ENCODE results near the gene GALNT17.

GALNT17 gene

GRCh38 chr7:71325151-71325550 is 193.2 kb downstream of the GALNT17 start:
- Histone ChIP-seq H3K4me1 (ENCODE audit: insufficient read depth, low read length) (no peaks in the 10 kb centered on the region), H3K27ac (ENCODE audit: low read length) (no peak overlapping the region), H3K4me3 (ENCODE audit: low read depth in 1 of 2, low read length in 2 of 2) (no peak overlapping the region), H3K27me3 (ENCODE audit: insufficient read depth, low read length, poor library complexity) (no peaks in the 10 kb centered on the region), H3K9ac (ENCODE audit: low read depth, low read length) (no peak overlapping the region), H4K20me1 (ENCODE audit: insufficient read depth, low read length) (no peaks in the 10 kb centered on the region), H2AFZ (ENCODE audit: low read depth, low read length) (no peak overlapping the region), H3K9me3 (ENCODE audit: insufficient read depth, low read length, severe bottlenecking) (no peaks in the 10 kb centered on the region), H3K79me2 (ENCODE audit: insufficient read depth, low read length) (no peaks in the 10 kb centered on the region), H3K4me2 (ENCODE audit: insufficient read depth, low read length) (no peak overlapping the region), H3K36me3 (ENCODE audit: insufficient read depth, low read length) (no peaks in the 10 kb centered on the region)
- DNase-seq = no peak
- ATAC-seq (ENCODE audit: insufficient read depth, low read depth) = no peak
- TF ChIP-seq CTCF (IDR thresholded peaks at IDR 0.05; ENCODE audit: borderline replicate concordance, extremely low read depth, low read length, poor library complexity, severe bottlenecking) = no peak
- TF ChIP-seq EZH2 (IDR thresholded peaks at IDR 0.05; ENCODE audit: borderline replicate concordance, low read depth, low read length, severe bottlenecking) = no peak

GRCh38 chr7:71326595-71326994 is 194.7 kb downstream of the GALNT17 start:
- H3K9me3 ChIP-seq (ENCODE audit: insufficient read depth, low read length, severe bottlenecking) = no peaks in the 10 kb centered on the region
- no peaks in the 10 kb centered on the region for H3K4me1 ChIP-seq (ENCODE audit: insufficient read depth, low read length)
- no peaks in the 10 kb centered on the region for H3K27me3 ChIP-seq (ENCODE audit: insufficient read depth, low read length, poor library complexity)
- H3K9ac ChIP-seq (ENCODE audit: low read depth, low read length) = no peak overlapping the region
- H3K36me3 ChIP-seq (ENCODE audit: insufficient read depth, low read length) = no peaks in the 10 kb centered on the region
- no peak overlapping the region for H2AFZ ChIP-seq (ENCODE audit: low read depth, low read length)
- H3K79me2 ChIP-seq (ENCODE audit: insufficient read depth, low read length) = no peaks in the 10 kb centered on the region
- H3K4me3 ChIP-seq (ENCODE audit: low read depth in 1 of 2, low read length in 2 of 2) = no peak overlapping the region
- H3K4me2 ChIP-seq (ENCODE audit: insufficient read depth, low read length) = no peak overlapping the region
- DNase-seq = no peak
- no peak overlapping the region for H3K27ac ChIP-seq (ENCODE audit: low read length)
- TF ChIP-seq CTCF (IDR thresholded peaks at IDR 0.05; ENCODE audit: borderline replicate concordance, extremely low read depth, low read length, poor library complexity, severe bottlenecking) (no peak), EZH2 (IDR thresholded peaks at IDR 0.05; ENCODE audit: borderline replicate concordance, low read depth, low read length, severe bottlenecking) (no peak)
- H4K20me1 ChIP-seq (ENCODE audit: insufficient read depth, low read length) = no peaks in the 10 kb centered on the region
- no peak for ATAC-seq (ENCODE audit: insufficient read depth, low read depth)

GRCh38 chr7:71327946-71328345 is 196.0 kb downstream of the GALNT17 start:
- TF ChIP-seq CTCF (IDR thresholded peaks at IDR 0.05; ENCODE audit: borderline replicate concordance, extremely low read depth, low read length, poor library complexity, severe bottlenecking) (no peak), EZH2 (IDR thresholded peaks at IDR 0.05; ENCODE audit: borderline replicate concordance, low read depth, low read length, severe bottlenecking) (no peak)
- DNase-seq = no peak
- Histone ChIP-seq H3K4me2 (ENCODE audit: insufficient read depth, low read length) (no peak overlapping the region), H3K4me1 (ENCODE audit: insufficient read depth, low read length) (no peaks in the 10 kb centered on the region), H3K4me3 (ENCODE audit: low read depth in 1 of 2, low read length in 2 of 2) (no peak overlapping the region), H4K20me1 (ENCODE audit: insufficient read depth, low read length) (no peaks in the 10 kb centered on the region), H3K27me3 (ENCODE audit: insufficient read depth, low read length, poor library complexity) (no peaks in the 10 kb centered on the region), H2AFZ (ENCODE audit: low read depth, low read length) (no peak overlapping the region), H3K9me3 (ENCODE audit: insufficient read depth, low read length, severe bottlenecking) (no peaks in the 10 kb centered on the region), H3K9ac (ENCODE audit: low read depth, low read length) (no peak overlapping the region), H3K36me3 (ENCODE audit: insufficient read depth, low read length) (no peaks in the 10 kb centered on the region), H3K79me2 (ENCODE audit: insufficient read depth, low read length) (no peaks in the 10 kb centered on the region), H3K27ac (ENCODE audit: low read length) (no peak overlapping the region)
- no peak for ATAC-seq (ENCODE audit: insufficient read depth, low read depth)

All from DND-41 (cell line).